ENCODE results near the gene KCNMA1.

GRCh38 chr10:77073663-77073960 is 564.0 kb downstream of the KCNMA1 start:
- TF ChIP-seq ZNF274 (IDR thresholded peaks at IDR 0.05; ENCODE audit: low read depth, low read length) (no peak), SUZ12 (IDR thresholded peaks at IDR 0.05; ENCODE audit: extremely low read depth, insufficient read depth, insufficient read length) (no peak), YY1 (IDR thresholded peaks at IDR 0.05; ENCODE audit: insufficient read depth, insufficient read length) (no peak)

All from NT2/D1 (cell line).